PC-9 (cell line): ENCODE data around the gene TCEANC. TPM values are rescaled to one million over a fixed set of nuclear protein-coding genes. Genes with fewer than 3 reads are reported as not detected.
A peak's percentile ranks its signal among the peaks of the same experiment; 100 is the strongest.

ENCODE experiments used
- BruUV-seq: library from RNA; stranded (reverse); fragments of 400-500 nt; replicated peaks from 2 replicates; lab custom pipeline; 2021; lab: Mats Ljungman, UMichigan
- CTCF ChIA-PET: fragments of 300-600 bp; sonication (Branson Sonifier 250); formaldehyde crosslinking; loops from one replicate; lab custom pipeline; 2022; ENCODE audit warnings: antibody characterized with exemption; lab: Charles Lee
- POLR2A ChIA-PET: fragments of 300-600 bp; sonication (Branson Sonifier 250); formaldehyde crosslinking; loops from one replicate; lab custom pipeline; 2022; ENCODE audit warnings: antibody characterized with exemption; ENCODE audit not compliant: unreplicated experiment; lab: Charles Lee
- DNase-seq, 2 experiments: peaks; one replicate each; pipeline versions ENCODE4 v3.0.0 to v3.0.0-alpha.2; 2015 to 2022; ENCODE audit warnings: mixed read lengths in 1 of 2
- H2AFZ ChIP-seq: fragments of 200-600 bp; sonication (generic); 2 replicates; pipeline ENCODE4 v1.8.1; 2017; ENCODE audit warnings: antibody characterized with exemption
- H3F3A ChIP-seq: fragments of 200-600 bp; sonication (generic); 2 replicates; pipeline ENCODE4 v1.8.1; 2017; ENCODE audit warnings: antibody characterized with exemption, mild to moderate bottlenecking, low read depth; ENCODE audit not compliant: insufficient read depth
- H3K27ac ChIP-seq: fragments of 200-600 bp; sonication (generic); 2 replicates; pipeline ENCODE4 v1.6.1; 2016; ENCODE audit warnings: mixed run types
- H3K27me3 ChIP-seq: fragments of 200-600 bp; sonication (generic); 2 replicates; pipeline ENCODE4 v1.6.1; 2016; ENCODE audit warnings: low read depth, mixed run types; ENCODE audit not compliant: insufficient read depth
- H3K36me3 ChIP-seq: fragments of 200-600 bp; sonication (generic); 2 replicates; pipeline ENCODE4 v1.6.1; 2016; ENCODE audit warnings: low read depth, mixed run types
- H3K4me1 ChIP-seq: fragments of 200-600 bp; sonication (generic); replicated peaks from 2 replicates; pipeline ENCODE4 v1.6.1; 2016; ENCODE audit warnings: mixed run types; ENCODE audit not compliant: insufficient read depth
- H3K4me2 ChIP-seq: fragments of 200-600 bp; sonication (generic); 2 replicates; pipeline ENCODE4 v1.6.1; 2017; ENCODE audit warnings: mixed run types
- H3K4me3 ChIP-seq: fragments of 200-600 bp; sonication (generic); 2 replicates; pipeline ENCODE4 v1.6.1; 2016; ENCODE audit warnings: mixed run types
- H3K79me2 ChIP-seq: fragments of 200-600 bp; sonication (generic); 2 replicates; pipeline ENCODE4 v1.6.1; 2017; ENCODE audit warnings: low read depth, mixed run types
- H3K9me2 ChIP-seq: fragments of 200-600 bp; sonication (generic); 2 replicates; pipeline ENCODE4 v1.8.1; 2017; ENCODE audit warnings: mild to moderate bottlenecking; ENCODE audit not compliant: insufficient read depth
- H3K9me3 ChIP-seq: fragments of 200-600 bp; sonication (generic); 2 replicates; pipeline ENCODE4 v1.8.1; 2016; ENCODE audit warnings: low read depth; ENCODE audit not compliant: insufficient read depth
- H4K20me1 ChIP-seq: fragments of 200-600 bp; sonication (generic); 2 replicates; pipeline ENCODE4 v1.8.1; 2017; ENCODE audit not compliant: insufficient read depth
- EZH2 ChIP-seq: fragments of 200-600 bp; sonication (generic); IDR thresholded peaks from 2 replicates; pipeline ENCODE4 v1.8.0; 2017; ENCODE audit warnings: antibody characterized with exemption, low read depth
- intact Hi-C: fragments of 100-400 bp; cut with micrococcal nuclease; formaldehyde crosslinking; loops from one replicate; pipeline ENCODE4 v1.10.0; 2022; ENCODE audit not compliant: unreplicated experiment
- total RNA-seq: library from RNA; stranded (reverse); gene quantifications from 2 replicates; pipeline ENCODE4 v1.2.3, GENCODE V29; 2021
- TF ChIP-seq, protein P1 (sequence below): fragments of 200-600 bp; sonication (generic); conservative IDR thresholded peaks from 2 replicates; pipeline ENCODE4 v1.6.1; 2017; ENCODE audit warnings: mixed run types, antibody characterized with exemption, mild to moderate bottlenecking, moderate library complexity

TCEANC gene
- total RNA-seq, 1 experiment from 2014 or later: 0.96 TPM

DNA sequence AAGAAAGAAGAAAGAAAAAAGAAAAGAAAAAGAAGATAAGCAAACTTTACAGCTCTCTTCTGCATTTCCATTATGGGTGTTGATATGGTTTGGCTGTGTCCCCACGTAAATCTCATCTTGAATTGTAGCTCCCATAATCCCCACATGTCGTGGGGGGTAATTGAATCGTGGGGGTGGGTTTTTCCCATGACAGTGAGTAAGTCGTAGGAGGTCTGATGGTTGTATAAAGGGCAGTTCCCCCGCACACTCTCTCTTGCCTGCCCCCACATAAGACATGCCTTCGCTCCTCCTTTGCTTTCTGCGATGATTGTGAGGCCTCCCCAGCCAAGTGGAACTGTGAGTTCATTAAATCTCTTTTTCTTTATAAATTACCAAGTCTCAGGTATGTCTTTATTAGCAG, 28.7 kb downstream of the TCEANC start:
- Histone ChIP-seq H3K9me2 (no peaks in the 10 kb centered on the region), H3K4me3 (no peak overlapping the region), H3K79me2 (no peaks in the 10 kb centered on the region), H3K9me3 (no peaks in the 10 kb centered on the region), H3K4me1 (peaks cover 16% of the 10 kb centered on the region), H3K36me3 (no peaks in the 10 kb centered on the region), H4K20me1 (no peaks in the 10 kb centered on the region), H3K4me2 (no peak overlapping the region), H3K27ac (no peak overlapping the region), H3K27me3 (no peaks in the 10 kb centered on the region), H3F3A (peaks cover 7% of the 10 kb centered on the region; the same call in 1 of the 2 replicates), H2AFZ (no peak overlapping the region)
- ChIA-PET CTCF (no interaction called here), POLR2A (no interaction called here)
- intact Hi-C loops: no loop called here
- DNase-seq: no peak
- no peak for TF ChIP-seq EZH2
- TF ChIP-seq, protein P1, sequence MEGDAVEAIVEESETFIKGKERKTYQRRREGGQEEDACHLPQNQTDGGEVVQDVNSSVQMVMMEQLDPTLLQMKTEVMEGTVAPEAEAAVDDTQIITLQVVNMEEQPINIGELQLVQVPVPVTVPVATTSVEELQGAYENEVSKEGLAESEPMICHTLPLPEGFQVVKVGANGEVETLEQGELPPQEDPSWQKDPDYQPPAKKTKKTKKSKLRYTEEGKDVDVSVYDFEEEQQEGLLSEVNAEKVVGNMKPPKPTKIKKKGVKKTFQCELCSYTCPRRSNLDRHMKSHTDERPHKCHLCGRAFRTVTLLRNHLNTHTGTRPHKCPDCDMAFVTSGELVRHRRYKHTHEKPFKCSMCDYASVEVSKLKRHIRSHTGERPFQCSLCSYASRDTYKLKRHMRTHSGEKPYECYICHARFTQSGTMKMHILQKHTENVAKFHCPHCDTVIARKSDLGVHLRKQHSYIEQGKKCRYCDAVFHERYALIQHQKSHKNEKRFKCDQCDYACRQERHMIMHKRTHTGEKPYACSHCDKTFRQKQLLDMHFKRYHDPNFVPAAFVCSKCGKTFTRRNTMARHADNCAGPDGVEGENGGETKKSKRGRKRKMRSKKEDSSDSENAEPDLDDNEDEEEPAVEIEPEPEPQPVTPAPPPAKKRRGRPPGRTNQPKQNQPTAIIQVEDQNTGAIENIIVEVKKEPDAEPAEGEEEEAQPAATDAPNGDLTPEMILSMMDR: no peak
- no TSS peak for BruUV-seq

DNA sequence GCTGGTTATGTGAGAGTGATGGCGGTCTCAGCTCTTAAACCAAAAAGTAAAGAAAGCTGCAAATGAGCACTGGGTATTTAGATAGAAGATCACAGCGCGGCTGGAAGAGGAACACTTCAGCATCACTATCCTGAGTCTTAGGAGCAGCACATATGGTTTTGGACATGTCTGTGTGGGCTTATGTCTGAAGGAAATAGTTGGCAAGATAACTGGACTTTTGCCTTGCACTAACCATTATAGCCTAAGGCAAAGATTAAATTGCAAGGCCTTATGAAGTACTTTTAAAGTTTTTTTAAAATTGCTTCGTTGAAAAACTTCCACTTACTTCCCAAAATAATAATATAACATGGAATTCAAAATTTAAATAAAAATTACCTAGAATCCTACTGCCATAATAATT, 31.4 kb downstream of the TCEANC start:
- H2AFZ ChIP-seq: no peak overlapping the region
- H3K9me2 ChIP-seq: no peaks in the 10 kb centered on the region
- BruUV-seq: no TSS peak

DNA sequence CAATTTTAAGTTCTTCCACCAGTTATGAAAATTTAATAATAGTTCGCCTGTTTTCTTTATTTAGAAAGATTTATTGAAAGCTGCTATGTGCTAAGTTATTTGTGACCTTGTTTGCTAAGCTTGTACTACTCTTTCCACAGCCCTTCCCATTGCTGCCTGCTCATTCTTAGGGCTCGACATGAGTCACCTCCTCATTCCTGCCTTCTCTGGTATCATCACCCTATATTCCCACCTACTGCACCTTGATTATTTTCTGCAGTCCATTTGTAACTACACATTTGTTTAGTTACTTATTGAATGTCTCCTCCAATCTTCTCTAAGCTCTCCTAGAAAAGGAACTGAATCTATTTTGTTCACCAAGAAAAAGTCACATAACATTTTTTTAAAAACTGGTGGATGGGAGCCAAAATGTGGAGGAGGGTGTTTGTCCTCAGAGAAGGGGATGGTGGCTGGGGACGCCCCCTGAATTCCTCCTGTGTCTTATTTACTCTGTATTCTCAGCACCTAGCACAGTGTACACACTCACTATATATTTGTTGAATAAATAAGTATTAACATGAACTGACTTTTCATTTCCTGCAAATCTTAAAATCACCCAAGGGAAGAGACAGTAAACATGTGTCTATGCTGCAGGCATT, 32.3 kb downstream of the TCEANC start:
- H3K27me3 ChIP-seq: no peaks in the 10 kb centered on the region
- H3K4me3 ChIP-seq: no peak overlapping the region
- H4K20me1 ChIP-seq: no peaks in the 10 kb centered on the region
- H3F3A ChIP-seq: peaks cover 7% of the 10 kb centered on the region; the same call in 1 of the 2 replicates
- peaks cover 12% of the 10 kb centered on the region for H3K79me2 ChIP-seq
- no peaks in the 10 kb centered on the region for H3K36me3 ChIP-seq
- BruUV-seq: no TSS peak
- peaks cover 18% of the 10 kb centered on the region for H3K4me1 ChIP-seq
- POLR2A ChIA-PET: interaction anchor here (0.6 to 0.7 kb wide), 3 partner anchors 14 to 344 kb away, joined by 3 to 7 read pairs (median 5); partner anchors contain the start of gene GEMIN8
- H3K9me2 ChIP-seq: no peaks in the 10 kb centered on the region
- no peaks in the 10 kb centered on the region for H3K9me3 ChIP-seq
- TF ChIP-seq, protein P1: no peak
- no peak for TF ChIP-seq EZH2
- DNase-seq: peak in 1 of 2 experiments; percentile 64
- H3K27ac ChIP-seq: peak overlapping the region; percentile 62
- CTCF ChIA-PET: no interaction called here
- intact Hi-C loops: no loop called here
- H2AFZ ChIP-seq: no peak overlapping the region
- H3K4me2 ChIP-seq: peak overlapping the region; percentile 56

More for the DNA sequence above, 31.4 kb downstream of the TCEANC start:
- no peaks in the 10 kb centered on the region for H3K27me3 ChIP-seq
- H3K4me1 ChIP-seq: peaks cover 16% of the 10 kb centered on the region
- H3F3A ChIP-seq: peaks cover 7% of the 10 kb centered on the region; the same call in 1 of the 2 replicates
- no peaks in the 10 kb centered on the region for H3K36me3 ChIP-seq
- no peaks in the 10 kb centered on the region for H3K9me3 ChIP-seq
- intact Hi-C loops: no loop called here
- CTCF ChIA-PET: no interaction called here
- TF ChIP-seq EZH2: no peak
- TF ChIP-seq, protein P1: no peak
- H3K4me2 ChIP-seq: peak overlapping the region; percentile 56; the same call in 1 of the 2 replicates
- H3K27ac ChIP-seq: peak overlapping the region; percentile 61
- H4K20me1 ChIP-seq: no peaks in the 10 kb centered on the region
- H3K79me2 ChIP-seq: peaks cover 3% of the 10 kb centered on the region
- POLR2A ChIA-PET: no interaction called here
- DNase-seq: no peak
- H3K4me3 ChIP-seq: no peak overlapping the region
